Tibial artery (tissue), 4 donors: ENCODE data around the gene DROSHA.
A peak's percentile ranks its signal among the peaks of the same experiment; 100 is the strongest.
"Not testable (repeated sequence)": the region's sequence is repeated elsewhere in the genome, so short reads cannot be mapped to it uniquely, and the experiment has no call there.

ENCODE experiments used
- DNase-seq, 2 donors: peaks; one replicate each; pipeline ENCODE4 v3.0.0-alpha.2; 2019
- H3K27ac ChIP-seq, 2 donors: fragments of 200-600 bp; sonication (generic) in 1 of 2; 1 replicate in 1 of 2; 2 replicates in 1 of 2; pipeline ENCODE4 v1.5.1; 2018 to 2019; ENCODE audit warnings: mild to moderate bottlenecking in 1 of 2
- H3K27me3 ChIP-seq, 2 donors: fragments of 200-600 bp; sonication (generic) in 1 of 2; one replicate each; pipeline versions ENCODE4 v1.5.1 to v1.6.0; 2016 to 2019
- H3K36me3 ChIP-seq, 3 donors: fragments of 200-600 bp; sonication (generic) in 2 of 3; one replicate each; pipeline ENCODE4 v1.5.1; 2016 to 2019; ENCODE audit warnings: mild to moderate bottlenecking in 2 of 3
- H3K4me1 ChIP-seq, 4 donors: fragments of 200-600 bp; sonication (generic) in 2 of 4; 1 replicate in 3 of 4; 2 replicates in 1 of 4; pipeline ENCODE4 v1.5.1; 2016 to 2019
- H3K4me3 ChIP-seq, 2 donors: fragments of 200-600 bp; sonication (generic) in 1 of 2; 1 replicate in 1 of 2; 2 replicates in 1 of 2; pipeline ENCODE4 v1.5.1; 2018 to 2019; ENCODE audit warnings: mild to moderate bottlenecking in 2 of 2
- H3K9me3 ChIP-seq, 3 donors: fragments of 200-600 bp; sonication (generic) in 1 of 3; one replicate each; pipeline ENCODE4 v1.5.1; 2016 to 2019
- intact Hi-C: fragments of 100-400 bp; cut with DNase I; formaldehyde crosslinking; loops from one replicate; pipeline ENCODE4 v1.15.0; 2023; ENCODE audit warnings: low total_unique reads
- TF ChIP-seq, protein P1 (sequence below), 2 experiments: fragments of 200-600 bp in 1 of 2; fragments of 450-650 bp in 1 of 2; IDR thresholded peaks; one replicate each; pipeline ENCODE4 v1.5.1; 2017 to 2019; ENCODE audit warnings: antibody characterized with exemption in 2 of 2, mild to moderate bottlenecking in 1 of 2, moderate library complexity in 1 of 2

The DROSHA gene

DNA sequence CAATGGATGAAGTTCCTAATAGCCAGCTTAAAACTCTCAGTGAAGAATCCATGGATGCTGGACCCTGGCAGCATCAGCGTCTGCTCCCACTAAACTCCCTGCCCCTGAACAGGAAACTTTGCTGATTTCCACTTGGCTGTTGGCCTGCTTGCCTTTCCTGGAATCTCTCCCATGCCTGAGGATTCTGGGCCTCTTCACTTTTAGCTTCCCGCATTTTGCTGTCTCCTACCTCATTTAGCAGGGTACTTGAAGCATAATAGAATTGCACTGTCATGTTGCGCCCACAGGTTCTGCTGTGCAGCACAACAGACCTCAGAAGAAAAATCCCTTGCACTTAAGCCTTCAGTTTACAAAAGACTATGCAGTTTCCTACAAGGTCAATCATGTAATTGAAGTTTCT, 127.6 kb downstream of the DROSHA start:
- no peaks in the 10 kb centered on the region for H3K27me3 ChIP-seq
- H3K4me1 ChIP-seq = no peaks in the 10 kb centered on the region
- H3K27ac ChIP-seq = no peak overlapping the region
- H3K4me3 ChIP-seq = no peak overlapping the region
- peaks cover 44 to 80% (median 46%) of the 10 kb centered on the region in 3 donors for H3K36me3 ChIP-seq
- TF ChIP-seq, protein P1, sequence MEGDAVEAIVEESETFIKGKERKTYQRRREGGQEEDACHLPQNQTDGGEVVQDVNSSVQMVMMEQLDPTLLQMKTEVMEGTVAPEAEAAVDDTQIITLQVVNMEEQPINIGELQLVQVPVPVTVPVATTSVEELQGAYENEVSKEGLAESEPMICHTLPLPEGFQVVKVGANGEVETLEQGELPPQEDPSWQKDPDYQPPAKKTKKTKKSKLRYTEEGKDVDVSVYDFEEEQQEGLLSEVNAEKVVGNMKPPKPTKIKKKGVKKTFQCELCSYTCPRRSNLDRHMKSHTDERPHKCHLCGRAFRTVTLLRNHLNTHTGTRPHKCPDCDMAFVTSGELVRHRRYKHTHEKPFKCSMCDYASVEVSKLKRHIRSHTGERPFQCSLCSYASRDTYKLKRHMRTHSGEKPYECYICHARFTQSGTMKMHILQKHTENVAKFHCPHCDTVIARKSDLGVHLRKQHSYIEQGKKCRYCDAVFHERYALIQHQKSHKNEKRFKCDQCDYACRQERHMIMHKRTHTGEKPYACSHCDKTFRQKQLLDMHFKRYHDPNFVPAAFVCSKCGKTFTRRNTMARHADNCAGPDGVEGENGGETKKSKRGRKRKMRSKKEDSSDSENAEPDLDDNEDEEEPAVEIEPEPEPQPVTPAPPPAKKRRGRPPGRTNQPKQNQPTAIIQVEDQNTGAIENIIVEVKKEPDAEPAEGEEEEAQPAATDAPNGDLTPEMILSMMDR (IDR thresholded peaks at IDR 0.05) = no peak
- intact Hi-C loops = no loop called here
- no peaks in the 10 kb centered on the region for H3K9me3 ChIP-seq
- DNase-seq = no peak

DNA sequence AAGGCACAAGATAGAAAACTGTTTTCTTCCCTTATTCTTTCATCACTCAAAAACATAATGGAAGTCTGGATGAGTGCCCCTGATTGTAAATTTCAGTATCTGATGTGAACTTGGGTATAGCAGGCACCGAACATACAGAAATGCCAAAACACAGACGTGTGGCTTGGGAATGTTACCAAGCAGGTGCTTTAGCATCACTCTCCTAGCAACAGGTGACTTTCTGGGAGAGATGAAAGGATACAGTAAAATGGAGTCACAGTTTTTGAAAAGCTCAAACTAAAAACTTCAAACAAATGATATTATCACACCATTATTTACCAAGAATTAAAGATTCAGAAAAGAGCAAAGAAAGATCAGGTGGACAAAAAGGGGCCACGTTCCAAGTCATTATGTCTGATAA, 130.2 kb downstream of the DROSHA start:
- Histone ChIP-seq H3K36me3 (peaks cover 38 to 59% (median 38%) of the 10 kb centered on the region in 3 donors), H3K27me3 (no peaks in the 10 kb centered on the region), H3K4me1 (no peaks in the 10 kb centered on the region), H3K27ac (no peak overlapping the region), H3K4me3 (no peak overlapping the region), H3K9me3 (no peaks in the 10 kb centered on the region)
- TF ChIP-seq, protein P1 (IDR thresholded peaks at IDR 0.05) = no peak
- intact Hi-C loops = no loop called here
- no peak for DNase-seq

DNA sequence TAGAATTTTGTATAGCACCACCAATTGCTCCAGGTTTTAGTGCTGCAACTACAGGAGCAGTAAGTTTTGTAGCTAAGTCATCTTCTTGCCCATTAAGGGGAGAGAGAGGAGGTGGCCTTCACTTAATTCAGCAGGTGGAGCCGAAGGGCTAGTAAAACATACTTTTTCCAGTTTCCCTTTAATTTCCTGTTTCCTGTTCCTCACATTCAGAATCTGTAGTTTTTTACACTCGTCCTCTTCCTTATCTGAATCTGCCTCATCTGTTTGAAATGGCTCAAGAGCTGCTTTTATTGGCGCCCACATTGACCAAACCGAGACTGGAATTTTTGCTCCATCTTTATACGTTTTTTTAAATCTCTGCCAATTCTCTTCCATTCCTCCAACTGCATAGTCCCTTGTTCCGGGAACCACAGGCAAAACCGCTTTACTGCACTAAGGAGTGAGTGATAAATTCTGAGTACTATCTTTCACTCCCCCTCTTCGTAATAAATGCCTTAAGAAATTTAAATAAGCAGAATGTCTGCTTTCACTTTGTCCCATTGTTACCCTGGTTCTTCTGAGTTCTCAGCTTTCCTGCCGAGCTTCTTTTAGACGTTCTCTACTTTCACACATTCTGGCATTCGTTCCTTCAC, 133.9 kb downstream of the DROSHA start:
- intact Hi-C loops = no loop called here

DNA sequence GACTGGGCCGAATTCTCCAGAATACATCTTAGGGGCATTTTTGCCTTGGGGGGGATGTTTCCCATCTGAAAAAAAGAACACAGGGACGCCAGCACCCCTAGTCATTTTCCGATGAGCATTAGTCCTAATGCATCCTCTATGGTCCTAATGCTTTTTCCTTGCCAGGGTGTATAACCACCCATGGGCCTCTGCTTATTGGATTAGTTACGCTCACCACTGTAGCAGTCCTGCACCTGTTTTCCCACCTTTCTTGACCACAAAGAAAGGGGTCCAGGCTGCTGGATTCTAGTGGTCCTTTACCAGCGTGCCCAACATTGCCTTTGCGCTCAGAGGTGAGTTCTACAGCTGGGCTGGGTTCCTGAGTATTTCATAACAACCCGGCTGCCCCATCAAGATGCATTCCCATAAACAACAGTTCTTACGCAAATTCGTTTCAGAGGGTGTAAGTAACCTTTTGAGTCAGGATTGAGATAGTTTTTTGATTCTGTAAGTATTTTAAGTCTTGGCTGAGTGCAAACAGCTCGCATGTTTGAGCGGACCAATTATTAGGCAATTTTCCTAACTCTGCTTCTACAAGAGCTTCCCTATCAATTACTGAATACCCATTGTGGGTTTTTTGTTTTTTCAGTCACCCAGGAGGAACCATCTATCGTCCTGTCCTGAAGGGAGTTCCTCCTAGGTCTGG, 135.1 kb downstream of the DROSHA start:
- intact Hi-C loops = no loop called here
- no peak for DNase-seq
- H3K4me3 ChIP-seq = no peak overlapping the region
- no peaks in the 10 kb centered on the region for H3K27me3 ChIP-seq
- peaks cover 10 to 19% (median 15%) of the 10 kb centered on the region in 3 donors for H3K36me3 ChIP-seq
- TF ChIP-seq, protein P1 (IDR thresholded peaks at IDR 0.05) = no peak
- no peaks in the 10 kb centered on the region for H3K4me1 ChIP-seq
- H3K27ac ChIP-seq = no peak overlapping the region
- H3K9me3 ChIP-seq = no peaks in the 10 kb centered on the region

More for the DNA sequence above, 133.9 kb downstream of the DROSHA start:
- no peak for DNase-seq
- Histone ChIP-seq H3K27me3 (no peaks in the 10 kb centered on the region), H3K27ac (no peak overlapping the region), H3K36me3 (peaks cover 15 to 26% (median 16%) of the 10 kb centered on the region in 3 donors), H3K9me3 (no peaks in the 10 kb centered on the region), H3K4me1 (no peaks in the 10 kb centered on the region), H3K4me3 (peak overlapping the region; percentile 15 to 18)
- TF ChIP-seq, protein P1 (IDR thresholded peaks at IDR 0.05) = no peak

DNA sequence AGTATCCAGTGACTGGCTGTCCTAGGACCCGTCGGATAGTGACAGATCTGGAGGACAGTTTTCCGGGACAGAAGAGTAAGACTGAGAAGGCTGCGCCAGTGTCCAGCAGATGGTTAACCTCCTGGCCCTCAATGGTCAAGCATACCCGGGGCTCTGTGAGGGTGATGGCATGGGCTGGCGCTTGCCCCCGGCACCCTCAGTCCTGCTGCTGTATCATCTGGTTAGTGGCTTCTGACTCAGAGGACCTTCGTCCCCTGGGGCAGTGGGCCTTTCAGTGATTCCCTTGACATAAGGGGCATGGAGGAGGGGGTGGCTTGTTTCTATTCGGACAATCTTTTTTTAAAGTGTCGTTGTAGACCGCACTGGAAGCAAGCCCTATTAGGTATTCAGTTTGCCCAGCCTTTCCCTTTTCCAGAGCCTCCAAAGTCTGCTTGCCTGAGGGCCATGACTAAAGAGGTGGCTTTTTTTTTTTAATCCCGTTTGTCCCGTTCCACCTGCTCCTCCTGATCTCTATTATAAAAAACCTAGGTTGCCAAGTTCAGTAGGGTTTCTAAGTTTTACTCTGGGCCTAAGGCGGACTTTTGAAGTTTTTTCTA, 136.3 kb downstream of the DROSHA start:
- H3K27ac ChIP-seq, H3K4me3 ChIP-seq, H3K36me3 ChIP-seq, H3K27me3 ChIP-seq, H3K4me1 ChIP-seq, DNase-seq, intact Hi-C loops, H3K9me3 ChIP-seq: not testable (repeated sequence)

DNA sequence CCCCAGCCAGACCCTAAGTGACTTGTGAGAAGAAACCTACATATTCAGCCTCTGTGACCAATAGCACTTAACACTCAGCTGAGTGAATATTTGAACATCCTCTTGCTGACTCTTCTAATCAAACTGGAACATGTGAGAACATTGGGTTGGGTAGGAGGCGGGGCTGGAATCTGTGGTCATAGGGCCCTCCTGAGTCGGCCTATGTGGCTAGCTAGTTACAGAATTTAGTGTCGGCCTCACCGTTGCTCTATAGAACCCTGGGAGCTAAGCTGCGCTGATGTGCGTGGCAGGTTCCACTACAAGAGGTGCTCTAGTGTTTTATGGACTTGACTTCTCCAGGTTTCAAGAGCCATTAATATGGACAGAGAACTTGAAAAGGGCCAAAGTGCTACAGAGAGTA, 138.8 kb downstream of the DROSHA start:
- TF ChIP-seq, protein P1 (IDR thresholded peaks at IDR 0.05) = no peak
- Histone ChIP-seq H3K27me3 (no peaks in the 10 kb centered on the region), H3K9me3 (peaks cover 0 to 12% (median 7%) of the 10 kb centered on the region in 3 donors), H3K4me1 (no peaks in the 10 kb centered on the region), H3K36me3 (no peaks in the 10 kb centered on the region), H3K4me3 (no peak overlapping the region), H3K27ac (no peak overlapping the region)
- DNase-seq = no peak
- intact Hi-C loops = no loop called here
